Astrocyte of the cerebellum (primary cell): ENCODE data around the gene PIP5KL1.

Experiments
- DNase-seq: peaks from one replicate; pipeline ENCODE4 v3.0.0-alpha.2; 2011; ENCODE audit warnings: low read depth
- H3K4me3 ChIP-seq: 2 replicates; pipeline ENCODE4 v1.5.1; 2011; ENCODE audit warnings: mild to moderate bottlenecking, low read depth, low read length, moderate library complexity
- in situ Hi-C: cut with HindIII; loops from 2 replicates; pipeline ENCODE4 v1.10.0; 2017; ENCODE audit warnings: low sequenced_read_pairs
- TF ChIP-seq, protein P1 (sequence below): IDR thresholded peaks from 2 replicates; pipeline ENCODE4 v1.5.1; 2012; ENCODE audit warnings: low read length, low read depth, moderate library complexity, mild to moderate bottlenecking; ENCODE audit errors: missing control alignments

Gene PIP5KL1

DNA sequence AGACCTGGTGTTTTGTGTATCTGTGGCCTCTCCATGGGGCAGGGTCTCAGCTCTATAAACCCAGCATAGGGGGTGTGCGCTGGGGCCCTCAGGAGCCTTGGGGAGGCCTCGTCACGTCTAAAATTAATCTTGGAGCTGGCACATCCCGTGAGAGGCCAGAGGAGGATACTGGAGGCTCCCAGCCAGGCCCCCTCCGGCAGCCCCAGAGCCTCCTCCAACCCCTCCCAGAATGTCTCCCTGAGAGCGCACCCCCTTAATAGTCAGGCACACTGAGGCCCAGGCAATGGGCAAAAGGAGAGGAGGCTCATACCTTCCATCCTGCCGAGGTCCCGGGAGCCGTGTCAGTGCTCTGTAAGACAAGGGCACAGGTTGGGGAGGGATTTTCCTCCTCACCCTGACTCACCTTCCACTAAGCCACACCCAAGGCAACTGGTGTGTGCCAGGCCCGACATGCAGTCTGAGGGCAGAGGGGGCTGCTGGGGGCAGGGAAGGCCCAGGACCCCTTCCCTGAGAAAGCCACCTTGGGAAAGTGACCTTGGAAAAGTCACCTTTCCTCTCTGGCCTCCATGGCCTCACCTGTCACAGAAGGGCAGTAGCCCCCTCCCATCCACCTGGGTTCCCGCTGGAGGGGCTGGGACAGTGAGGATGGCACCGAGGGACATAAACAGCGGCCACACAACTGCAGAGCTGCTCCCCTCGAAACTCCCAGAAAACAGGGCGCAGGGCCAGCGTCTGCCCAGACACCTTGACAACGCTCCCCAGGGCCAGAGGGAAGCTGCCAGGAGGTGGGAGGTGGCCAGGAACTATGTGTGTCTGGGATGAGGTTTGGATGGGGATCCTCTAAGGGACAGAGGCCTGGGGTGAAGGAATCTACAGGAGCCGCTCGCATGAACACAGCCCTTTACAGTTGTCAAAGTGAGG lies 56.0 kb downstream of the PIP5KL1 start:
- TF ChIP-seq, protein P1, sequence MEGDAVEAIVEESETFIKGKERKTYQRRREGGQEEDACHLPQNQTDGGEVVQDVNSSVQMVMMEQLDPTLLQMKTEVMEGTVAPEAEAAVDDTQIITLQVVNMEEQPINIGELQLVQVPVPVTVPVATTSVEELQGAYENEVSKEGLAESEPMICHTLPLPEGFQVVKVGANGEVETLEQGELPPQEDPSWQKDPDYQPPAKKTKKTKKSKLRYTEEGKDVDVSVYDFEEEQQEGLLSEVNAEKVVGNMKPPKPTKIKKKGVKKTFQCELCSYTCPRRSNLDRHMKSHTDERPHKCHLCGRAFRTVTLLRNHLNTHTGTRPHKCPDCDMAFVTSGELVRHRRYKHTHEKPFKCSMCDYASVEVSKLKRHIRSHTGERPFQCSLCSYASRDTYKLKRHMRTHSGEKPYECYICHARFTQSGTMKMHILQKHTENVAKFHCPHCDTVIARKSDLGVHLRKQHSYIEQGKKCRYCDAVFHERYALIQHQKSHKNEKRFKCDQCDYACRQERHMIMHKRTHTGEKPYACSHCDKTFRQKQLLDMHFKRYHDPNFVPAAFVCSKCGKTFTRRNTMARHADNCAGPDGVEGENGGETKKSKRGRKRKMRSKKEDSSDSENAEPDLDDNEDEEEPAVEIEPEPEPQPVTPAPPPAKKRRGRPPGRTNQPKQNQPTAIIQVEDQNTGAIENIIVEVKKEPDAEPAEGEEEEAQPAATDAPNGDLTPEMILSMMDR: no peak
- in situ Hi-C loops: loop anchor here (5.0 to 25.0 kb wide), 2 partner anchors 112 to 237 kb away; no protein-coding TSS in a partner anchor

DNA sequence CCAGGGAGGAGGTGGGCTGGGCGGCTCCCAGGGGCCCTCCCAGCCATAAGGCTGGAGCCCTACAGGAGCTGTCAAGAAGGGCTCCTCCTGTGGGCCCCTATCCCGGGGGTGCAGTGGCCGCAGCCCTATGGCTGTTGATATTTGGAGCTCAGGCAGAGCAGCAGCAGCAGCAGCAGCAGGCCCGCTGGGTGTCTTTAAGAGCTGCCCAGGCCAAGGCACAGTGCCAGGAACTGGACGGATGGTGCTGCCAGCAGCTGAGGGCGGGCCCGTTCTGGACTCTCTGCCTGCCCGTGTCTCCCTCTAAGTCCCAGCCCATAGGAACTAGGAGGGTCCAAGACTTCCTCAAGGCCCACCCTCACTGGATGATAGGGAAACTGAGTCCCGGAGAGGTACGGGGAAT lies 56.7 kb downstream of the PIP5KL1 start:
- peak; percentile 16 for DNase-seq
- TF ChIP-seq, protein P1: no peak
- in situ Hi-C loops: loop anchor here (5.0 to 25.0 kb wide), 2 partner anchors 112 to 237 kb away; no protein-coding TSS in a partner anchor
- no peak overlapping the region for H3K4me3 ChIP-seq

More for the DNA sequence above, 56.0 kb downstream of the PIP5KL1 start:
- H3K4me3 ChIP-seq: no peak overlapping the region
- no peak for DNase-seq

DNA sequence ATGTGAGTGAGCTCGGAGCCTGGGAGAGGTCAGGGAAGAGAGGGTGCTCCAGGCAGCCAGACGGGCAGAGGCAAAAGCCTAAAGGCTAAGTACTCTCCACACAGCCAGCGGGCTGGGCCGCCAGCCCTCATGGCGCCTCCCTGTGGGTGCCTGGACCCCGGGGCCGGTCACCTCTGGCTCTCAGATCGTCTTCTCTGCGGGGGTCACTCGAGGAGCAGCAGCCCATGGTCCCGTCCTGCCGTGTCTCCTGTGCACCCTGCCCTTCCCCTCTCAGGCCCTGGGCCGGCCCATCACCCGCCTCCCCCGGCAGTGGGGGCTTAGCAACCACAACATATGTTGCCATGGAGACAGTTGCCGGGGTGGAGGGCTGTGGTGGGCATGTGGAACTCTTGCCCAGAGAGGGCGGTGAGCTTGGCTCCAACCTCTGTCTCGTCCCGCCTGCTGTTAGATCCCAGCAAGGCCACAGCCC lies 57.3 kb downstream of the PIP5KL1 start:
- in situ Hi-C loops: loop anchor here (5.0 to 25.0 kb wide), 2 partner anchors 111 to 236 kb away; no protein-coding TSS in a partner anchor
- TF ChIP-seq, protein P1: no peak
- DNase-seq: peak; percentile 23
- no peak overlapping the region for H3K4me3 ChIP-seq

GRCh38 chr9:127872369-127873222 lies 58.0 kb downstream of the PIP5KL1 start:
- H3K4me3 ChIP-seq: no peak overlapping the region
- TF ChIP-seq, protein P1: no peak
- in situ Hi-C loops: loop anchor here (5.0 to 25.0 kb wide), 2 partner anchors 110 to 235 kb away; no protein-coding TSS in a partner anchor
- no peak for DNase-seq

- DNase-seq: no peak
- no peak overlapping the region for H3K4me3 ChIP-seq
- TF ChIP-seq, protein P1: no peak
- in situ Hi-C loops: loop anchor here (5.0 to 25.0 kb wide), 2 partner anchors 109 to 234 kb away; no protein-coding TSS in a partner anchor
These were observed 59.0 kb downstream of the PIP5KL1 start for GRCh38 chr9:127871531-127871930.

DNA sequence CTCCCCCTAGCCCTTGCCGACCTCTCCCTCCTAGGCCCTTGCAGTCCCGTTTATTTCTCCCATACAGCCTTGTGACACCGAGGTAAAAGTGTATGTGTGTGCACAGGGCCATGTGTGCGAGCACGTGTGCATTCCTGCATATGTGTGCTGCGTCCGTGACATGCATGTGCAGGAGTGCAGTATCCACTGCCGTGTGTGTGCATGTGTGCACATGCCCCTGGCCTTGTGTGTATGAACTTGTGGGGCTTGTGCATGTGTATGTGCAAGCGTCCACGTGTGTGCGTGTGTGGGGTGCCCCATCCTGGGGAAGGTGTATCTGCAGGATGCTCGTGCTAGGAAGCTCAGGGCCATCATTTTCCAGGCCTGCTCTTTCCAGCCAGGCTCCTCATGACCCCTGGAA lies 59.7 kb downstream of the PIP5KL1 start:
- DNase-seq: no peak
- H3K4me3 ChIP-seq: no peak overlapping the region
- TF ChIP-seq, protein P1: no peak
- in situ Hi-C loops: loop anchor here (5.0 to 25.0 kb wide), 2 partner anchors 109 to 234 kb away; no protein-coding TSS in a partner anchor
